Breast epithelium (tissue), 4 donors: ENCODE results near the gene PRPH2. TPM values are rescaled to one million over a fixed set of nuclear protein-coding genes. Genes with fewer than 3 reads are reported as not detected.

Experiments used
- DNase-seq, 2 donors: peaks; one replicate each; pipeline ENCODE4 v3.0.0-alpha.2; 2019; ENCODE audit warnings: low spot score in 2 of 2
- H3K27ac ChIP-seq, 2 donors: fragments of 200-600 bp; sonication (generic) in 1 of 2; one replicate each; pipeline ENCODE4 v1.5.1; 2016 to 2019; ENCODE audit warnings: mild to moderate bottlenecking in 1 of 2
- H3K27me3 ChIP-seq, 2 donors: fragments of 200-600 bp; sonication (generic) in 1 of 2; one replicate each; pipeline versions ENCODE4 v1.5.1 to v1.6.0; 2017 to 2019; ENCODE audit warnings: control low read depth in 1 of 2, mild to moderate bottlenecking in 1 of 2
- H3K36me3 ChIP-seq: fragments of 200-600 bp; one replicate; pipeline ENCODE4 v1.5.1; 2019
- H3K4me1 ChIP-seq, 2 donors: fragments of 200-600 bp; sonication (generic); one replicate each; pipeline ENCODE4 v1.5.1; 2016 to 2019; ENCODE audit warnings: control low read depth in 1 of 2
- H3K4me3 ChIP-seq, 3 donors: fragments of 200-600 bp; sonication (generic); 1 replicate in 2 of 3; 2 replicates in 1 of 3; pipeline ENCODE4 v1.5.1; 2016 to 2019; ENCODE audit warnings: mild to moderate bottlenecking in 3 of 3, moderate library complexity in 2 of 3
- H3K9me3 ChIP-seq, 2 donors: fragments of 200-600 bp; sonication (generic) in 1 of 2; one replicate each; pipeline ENCODE4 v1.5.1; 2016 to 2019; ENCODE audit warnings: control low read depth in 1 of 2
- CTCF ChIP-seq, 3 donors: fragments of 450-650 bp; IDR thresholded peaks; one replicate each; pipeline ENCODE4 v1.5.1; 2016 to 2017; ENCODE audit warnings: antibody characterized with exemption in 3 of 3, mild to moderate bottlenecking in 3 of 3, moderate library complexity in 3 of 3
- POLR2A ChIP-seq: fragments of 450-650 bp; IDR thresholded peaks from one replicate; pipeline ENCODE4 v1.6.1; 2016; ENCODE audit warnings: antibody characterized with exemption, mild to moderate bottlenecking, moderate library complexity
- POLR2AphosphoS5 ChIP-seq, 3 donors: sonication (generic); formaldehyde crosslinking; IDR thresholded peaks; one replicate each; pipeline ENCODE4 v1.6.1; 2017; ENCODE audit warnings: antibody characterized with exemption in 3 of 3
- intact Hi-C: fragments of 100-400 bp; cut with DNase I; formaldehyde crosslinking; loops from one replicate; pipeline ENCODE4 v1.15.1; 2023; ENCODE audit warnings: low total_unique reads
- total RNA-seq, 3 donors: library from RNA; depleted of rRNA; stranded (reverse); fragments of >200 nt; gene quantifications; one replicate each; pipeline ENCODE4 v1.1.0, GENCODE V29; 2016

Gene PRPH2
- total RNA-seq, 3 donors from 2014 or later, result 0.32 to 0.59 TPM; not detected in 1

- intact Hi-C loops, result no loop called here
- no peak for TF ChIP-seq CTCF (IDR thresholded peaks at IDR 0.05)
- TF ChIP-seq POLR2A, result no peak
- no peak for TF ChIP-seq POLR2AphosphoS5 (IDR thresholded peaks at IDR 0.05)
- Histone ChIP-seq H3K36me3 (no peaks in the 10 kb centered on the region), H3K27me3 (no peaks in the 10 kb centered on the region), H3K9me3 (peaks cover 6 to 11% of the 10 kb centered on the region in 2 donors), H3K4me3 (no peak overlapping the region), H3K4me1 (no peaks in the 10 kb centered on the region), H3K27ac (no peak overlapping the region)
- no peak for DNase-seq
Measured at GRCh38 chr6:42715871-42716270, 6.5 kb downstream of the PRPH2 start.

- H3K4me3 ChIP-seq, result no peak overlapping the region
- H3K9me3 ChIP-seq, result peaks cover 6 to 11% of the 10 kb centered on the region in 2 donors
- H3K36me3 ChIP-seq, result no peaks in the 10 kb centered on the region
- DNase-seq, result no peak
- H3K27ac ChIP-seq, result no peak overlapping the region
- intact Hi-C loops, result no loop called here
- TF ChIP-seq CTCF (IDR thresholded peaks at IDR 0.05) (no peak), POLR2A (no peak), POLR2AphosphoS5 (IDR thresholded peaks at IDR 0.05) (no peak)
- H3K4me1 ChIP-seq, result no peaks in the 10 kb centered on the region
- no peaks in the 10 kb centered on the region for H3K27me3 ChIP-seq
Measured at GRCh38 chr6:42714098-42714761, 8.2 kb downstream of the PRPH2 start.

DNA sequence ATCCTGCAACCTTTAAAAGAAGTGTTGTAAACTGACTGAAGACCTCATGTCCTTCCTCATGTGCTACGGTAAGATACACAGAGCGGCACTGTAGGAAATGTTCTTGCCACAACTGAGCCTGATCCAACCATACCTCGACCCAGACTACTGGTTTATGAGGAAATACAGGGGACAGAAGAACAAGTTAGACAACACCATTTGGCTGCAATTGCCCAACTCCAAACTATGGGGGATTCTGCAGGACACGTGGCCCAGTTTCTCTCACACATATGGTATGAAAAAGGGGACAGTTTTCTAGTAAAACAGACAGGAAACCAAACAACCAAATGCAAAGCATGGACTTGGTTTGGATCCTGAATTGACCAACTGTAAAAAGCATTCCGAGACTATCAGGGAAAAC, 10.5 kb downstream of the PRPH2 start:
- peaks cover 6 to 11% of the 10 kb centered on the region in 2 donors for H3K9me3 ChIP-seq
- no peak overlapping the region for H3K27ac ChIP-seq
- intact Hi-C loops, result no loop called here
- DNase-seq, result no peak
- no peaks in the 10 kb centered on the region for H3K4me1 ChIP-seq
- H3K36me3 ChIP-seq, result no peaks in the 10 kb centered on the region
- TF ChIP-seq POLR2A (no peak), POLR2AphosphoS5 (IDR thresholded peaks at IDR 0.05) (no peak), CTCF (IDR thresholded peaks at IDR 0.05) (no peak)
- H3K27me3 ChIP-seq, result no peaks in the 10 kb centered on the region
- H3K4me3 ChIP-seq, result no peak overlapping the region

- TF ChIP-seq POLR2AphosphoS5 (IDR thresholded peaks at IDR 0.05) (no peak), CTCF (IDR thresholded peaks at IDR 0.05) (no peak), POLR2A (no peak)
- no peaks in the 10 kb centered on the region for H3K36me3 ChIP-seq
- no peaks in the 10 kb centered on the region for H3K4me1 ChIP-seq
- no peaks in the 10 kb centered on the region for H3K27me3 ChIP-seq
- H3K9me3 ChIP-seq, result peaks cover 6 to 11% of the 10 kb centered on the region in 2 donors
- no peak overlapping the region for H3K27ac ChIP-seq
- DNase-seq, result no peak
- intact Hi-C loops, result no loop called here
- no peak overlapping the region for H3K4me3 ChIP-seq
Measured at GRCh38 chr6:42710316-42710715, 12.1 kb downstream of the PRPH2 start.

DNA sequence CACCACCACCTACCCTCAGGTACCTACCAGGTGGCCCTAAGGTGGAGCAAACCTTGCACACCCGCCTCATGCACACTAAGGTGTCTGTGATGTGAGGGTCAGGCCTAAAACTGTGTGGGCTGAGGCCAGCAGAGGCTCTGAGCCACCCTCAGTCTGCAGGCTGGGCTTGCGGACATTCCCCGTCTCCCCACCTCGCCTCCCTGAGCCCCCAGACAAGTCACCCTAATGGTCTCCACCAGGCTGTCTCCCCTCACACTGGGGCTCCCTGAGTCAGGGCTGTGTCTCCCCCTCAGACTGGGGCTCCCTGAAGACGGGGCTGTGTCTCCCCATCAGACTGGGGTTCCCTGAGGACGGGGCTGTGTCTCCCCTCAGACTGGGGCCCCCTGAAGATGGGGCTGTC, 12.5 kb downstream of the PRPH2 start:
- no peaks in the 10 kb centered on the region for H3K4me1 ChIP-seq
- no peaks in the 10 kb centered on the region for H3K27me3 ChIP-seq
- H3K36me3 ChIP-seq, result no peaks in the 10 kb centered on the region
- no peak for DNase-seq
- no peak overlapping the region for H3K27ac ChIP-seq
- no peak for TF ChIP-seq POLR2AphosphoS5 (IDR thresholded peaks at IDR 0.05)
- no peak for TF ChIP-seq CTCF (IDR thresholded peaks at IDR 0.05)
- TF ChIP-seq POLR2A, result no peak
- no peak overlapping the region for H3K4me3 ChIP-seq
- intact Hi-C loops, result no loop called here
- peaks cover 6 to 11% of the 10 kb centered on the region in 2 donors for H3K9me3 ChIP-seq
